ENCODE results near the gene RNF152.

Gene RNF152

GRCh38 chr18:61929881-61930640 lies 37.3 kb upstream of the RNF152 start:
- Mint-ChIP-seq H3K9me3 (peaks cover 51% of the 10 kb centered on the region), H3K27ac (peak overlapping the region; percentile 84), H3K36me3 (ENCODE audit: low read depth) (peaks cover 17% of the 10 kb centered on the region), H3K27me3 (ENCODE audit: low read depth, poor library complexity) (no peaks in the 10 kb centered on the region), H3K4me3 (no peak overlapping the region), H3K4me1 (peaks cover 27% of the 10 kb centered on the region)
- TF ChIP-seq CTCF (IDR thresholded peaks at IDR 0.05) = no peak
- no peak for DNase-seq

GRCh38 chr18:61926532-61926931 lies 33.7 kb upstream of the RNF152 start:
- H3K36me3 Mint-ChIP-seq (ENCODE audit: low read depth) = peaks cover 17% of the 10 kb centered on the region
- H3K27me3 Mint-ChIP-seq (ENCODE audit: low read depth, poor library complexity) = no peaks in the 10 kb centered on the region
- no peak for TF ChIP-seq CTCF (IDR thresholded peaks at IDR 0.05)
- H3K27ac Mint-ChIP-seq = no peak overlapping the region
- peaks cover 26% of the 10 kb centered on the region for H3K4me1 Mint-ChIP-seq
- DNase-seq = no peak
- no peak overlapping the region for H3K4me3 Mint-ChIP-seq
- peaks cover 55% of the 10 kb centered on the region for H3K9me3 Mint-ChIP-seq

GRCh38 chr18:61924550-61924949 lies 31.7 kb upstream of the RNF152 start:
- Mint-ChIP-seq H3K36me3 (ENCODE audit: low read depth) (peaks cover 10% of the 10 kb centered on the region), H3K4me3 (no peak overlapping the region), H3K4me1 (peaks cover 13% of the 10 kb centered on the region), H3K27me3 (ENCODE audit: low read depth, poor library complexity) (no peaks in the 10 kb centered on the region), H3K27ac (no peak overlapping the region), H3K9me3 (peaks cover 35% of the 10 kb centered on the region)
- no peak for DNase-seq
- no peak for TF ChIP-seq CTCF (IDR thresholded peaks at IDR 0.05)

- no peak for DNase-seq
- Mint-ChIP-seq H3K27me3 (ENCODE audit: low read depth, poor library complexity) (peaks cover 8% of the 10 kb centered on the region), H3K27ac (no peak overlapping the region), H3K4me1 (peaks cover 11% of the 10 kb centered on the region), H3K4me3 (no peak overlapping the region), H3K36me3 (ENCODE audit: low read depth) (no peaks in the 10 kb centered on the region), H3K9me3 (peaks cover 19% of the 10 kb centered on the region)
- TF ChIP-seq CTCF (IDR thresholded peaks at IDR 0.05) = no peak
Observed at GRCh38 chr18:61922435-61922834, 29.6 kb upstream of the RNF152 start.

- Mint-ChIP-seq H3K36me3 (ENCODE audit: low read depth) (no peaks in the 10 kb centered on the region), H3K4me1 (peaks cover 7% of the 10 kb centered on the region), H3K27me3 (ENCODE audit: low read depth, poor library complexity) (peaks cover 8% of the 10 kb centered on the region), H3K4me3 (no peak overlapping the region), H3K9me3 (peaks cover 12% of the 10 kb centered on the region), H3K27ac (no peak overlapping the region)
- DNase-seq = no peak
- no peak for TF ChIP-seq CTCF (IDR thresholded peaks at IDR 0.05)
Observed at GRCh38 chr18:61921621-61922235, 28.9 kb upstream of the RNF152 start.

- H3K9me3 Mint-ChIP-seq = peaks cover 4% of the 10 kb centered on the region
- no peak overlapping the region for H3K27ac Mint-ChIP-seq
- H3K4me1 Mint-ChIP-seq = no peaks in the 10 kb centered on the region
- DNase-seq = no peak
- peaks cover 12% of the 10 kb centered on the region for H3K27me3 Mint-ChIP-seq (ENCODE audit: low read depth, poor library complexity)
- H3K36me3 Mint-ChIP-seq (ENCODE audit: low read depth) = no peaks in the 10 kb centered on the region
- no peak for TF ChIP-seq CTCF (IDR thresholded peaks at IDR 0.05)
- no peak overlapping the region for H3K4me3 Mint-ChIP-seq
Observed at GRCh38 chr18:61917818-61918217, 25.0 kb upstream of the RNF152 start.

Data from nephron progenitor cell (in vitro differentiated cells).